ENCODE measurements around the gene NANOS1.

DNA sequence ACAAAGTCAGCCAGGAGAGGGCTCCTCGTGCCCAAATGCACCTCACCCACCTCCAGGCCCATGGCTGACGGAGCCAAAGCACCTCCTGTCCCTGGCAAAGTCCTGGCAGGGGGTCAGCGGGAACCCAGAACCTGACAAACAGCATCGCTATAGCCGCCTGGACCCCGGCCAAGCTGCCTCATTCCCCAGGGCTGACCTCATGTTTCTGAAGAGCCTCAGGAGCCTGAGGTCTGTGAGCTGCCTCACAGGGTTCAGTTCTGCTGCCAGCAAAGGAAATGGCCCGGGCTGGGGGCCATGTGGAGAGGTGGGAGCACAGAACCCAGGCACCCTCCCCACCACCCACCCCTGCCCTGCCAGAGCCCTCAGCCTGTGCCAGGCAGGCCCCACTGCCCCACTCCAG lies 4.2 kb upstream of the NANOS1 start:
- TF ChIP-seq, protein P1, sequence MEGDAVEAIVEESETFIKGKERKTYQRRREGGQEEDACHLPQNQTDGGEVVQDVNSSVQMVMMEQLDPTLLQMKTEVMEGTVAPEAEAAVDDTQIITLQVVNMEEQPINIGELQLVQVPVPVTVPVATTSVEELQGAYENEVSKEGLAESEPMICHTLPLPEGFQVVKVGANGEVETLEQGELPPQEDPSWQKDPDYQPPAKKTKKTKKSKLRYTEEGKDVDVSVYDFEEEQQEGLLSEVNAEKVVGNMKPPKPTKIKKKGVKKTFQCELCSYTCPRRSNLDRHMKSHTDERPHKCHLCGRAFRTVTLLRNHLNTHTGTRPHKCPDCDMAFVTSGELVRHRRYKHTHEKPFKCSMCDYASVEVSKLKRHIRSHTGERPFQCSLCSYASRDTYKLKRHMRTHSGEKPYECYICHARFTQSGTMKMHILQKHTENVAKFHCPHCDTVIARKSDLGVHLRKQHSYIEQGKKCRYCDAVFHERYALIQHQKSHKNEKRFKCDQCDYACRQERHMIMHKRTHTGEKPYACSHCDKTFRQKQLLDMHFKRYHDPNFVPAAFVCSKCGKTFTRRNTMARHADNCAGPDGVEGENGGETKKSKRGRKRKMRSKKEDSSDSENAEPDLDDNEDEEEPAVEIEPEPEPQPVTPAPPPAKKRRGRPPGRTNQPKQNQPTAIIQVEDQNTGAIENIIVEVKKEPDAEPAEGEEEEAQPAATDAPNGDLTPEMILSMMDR (IDR thresholded peaks at IDR 0.05) = no peak
- no peak for TF ChIP-seq EP300 (IDR thresholded peaks at IDR 0.05)
- TF ChIP-seq POLR2A (IDR thresholded peaks at IDR 0.05) = no peak
- no peak for TF ChIP-seq POLR2AphosphoS5 (IDR thresholded peaks at IDR 0.05)

Data from suprapubic skin (tissue), 4 donors.